Stomach (tissue), 9 donors: ENCODE data around the gene RANBP6. TPM values are rescaled to one million over a fixed set of nuclear protein-coding genes. Genes with fewer than 3 reads are reported as not detected.

ENCODE experiments used
- DNase-seq, 2 donors: peaks; one replicate each; pipeline versions ENCODE4 v3.0.0 to v3.0.0-alpha.2; 2013 to 2019
- H3K27ac ChIP-seq, 5 donors: fragments of 200-600 bp in 4 of 5; sonication (generic) in 4 of 5; one replicate each; pipeline ENCODE4 v1.5.1; 2013 to 2019; ENCODE audit warnings: mild to moderate bottlenecking in 1 of 5, moderate library complexity in 1 of 5
- H3K27me3 ChIP-seq, 3 donors: fragments of 200-600 bp; sonication (generic); one replicate each; pipeline ENCODE4 v1.5.1; 2017 to 2019; ENCODE audit warnings: mixed run types in 1 of 3
- H3K36me3 ChIP-seq, 4 donors: fragments of 200-600 bp; sonication (generic); 1 replicate in 3 of 4; 2 replicates in 1 of 4; pipeline ENCODE4 v1.5.1; 2016 to 2019
- H3K4me1 ChIP-seq, 4 donors: fragments of 200-600 bp; sonication (generic); one replicate each; pipeline ENCODE4 v1.5.1; 2016 to 2019
- H3K4me3 ChIP-seq, 4 donors: fragments of 200-600 bp; sonication (generic) in 3 of 4; one replicate each; pipeline ENCODE4 v1.5.1; 2016 to 2019; ENCODE audit warnings: mild to moderate bottlenecking in 1 of 4
- H3K9me3 ChIP-seq, 4 donors: fragments of 200-600 bp; sonication (generic); one replicate each; pipeline ENCODE4 v1.5.1; 2016 to 2019
- EP300 ChIP-seq: sonication (generic); formaldehyde crosslinking; IDR thresholded peaks from one replicate; pipeline ENCODE4 v1.6.1; 2017; ENCODE audit warnings: antibody characterized with exemption
- POLR2A ChIP-seq, 4 donors: fragments of 450-650 bp; IDR thresholded peaks; one replicate each; pipeline ENCODE4 v1.6.1; 2016; ENCODE audit warnings: antibody characterized with exemption in 4 of 4, control low read depth in 2 of 4, mild to moderate bottlenecking in 1 of 4, moderate library complexity in 1 of 4
- POLR2AphosphoS5 ChIP-seq, 3 donors: sonication (generic); formaldehyde crosslinking; IDR thresholded peaks; one replicate each; pipeline ENCODE4 v1.6.1; 2016; ENCODE audit warnings: antibody characterized with exemption in 3 of 3
- WGBS, 5 donors: extraction: QIAGEN DNeasy Blood & Tissue Kit in 3 of 5; methylation state at CpG; one replicate each; pipeline versions ENCODE4 v1.1.5 to v1.1.7; 2013 to 2018; 5-methylcytosine and 5-hydroxymethylcytosine counted together
- intact Hi-C: fragments of 100-400 bp; cut with DNase I; formaldehyde crosslinking; loops from one replicate; pipeline ENCODE4 v1.15.1; 2023; ENCODE audit warnings: low total_unique reads
- polyA plus RNA-seq, 3 donors: library from polyadenylated mRNA; stranded (reverse); fragments of 200-250 nt; gene quantifications; one replicate each; pipeline ENCODE4 v1.2.3, GENCODE V29; 2013
- total RNA-seq, 5 donors: library from RNA; depleted of rRNA; stranded (reverse); fragments of >200 nt; gene quantifications; one replicate each; pipeline versions ENCODE4 v1.1.0 to v1.2.3, GENCODE V29; 2014 to 2016
- TF ChIP-seq, protein P1 (sequence below), 7 experiments: fragments of 450-650 bp in 4 of 7; fragments of 200-600 bp in 3 of 7; sonication (generic) in 3 of 7; IDR thresholded peaks; one replicate each; pipeline ENCODE4 v1.5.1; 2016 to 2019; ENCODE audit warnings: antibody characterized with exemption in 7 of 7, control low read depth in 2 of 7, mild to moderate bottlenecking in 1 of 7
- donor health status: healthy with polysubstance abuse.
- donor health status: Bipolar disorder and iron deficiency.
- donor health status: healthy.

The RANBP6 gene
- total and polyA plus RNA-seq, 8 donors = 1.7 to 34.8 (median 5.4) TPM

DNA sequence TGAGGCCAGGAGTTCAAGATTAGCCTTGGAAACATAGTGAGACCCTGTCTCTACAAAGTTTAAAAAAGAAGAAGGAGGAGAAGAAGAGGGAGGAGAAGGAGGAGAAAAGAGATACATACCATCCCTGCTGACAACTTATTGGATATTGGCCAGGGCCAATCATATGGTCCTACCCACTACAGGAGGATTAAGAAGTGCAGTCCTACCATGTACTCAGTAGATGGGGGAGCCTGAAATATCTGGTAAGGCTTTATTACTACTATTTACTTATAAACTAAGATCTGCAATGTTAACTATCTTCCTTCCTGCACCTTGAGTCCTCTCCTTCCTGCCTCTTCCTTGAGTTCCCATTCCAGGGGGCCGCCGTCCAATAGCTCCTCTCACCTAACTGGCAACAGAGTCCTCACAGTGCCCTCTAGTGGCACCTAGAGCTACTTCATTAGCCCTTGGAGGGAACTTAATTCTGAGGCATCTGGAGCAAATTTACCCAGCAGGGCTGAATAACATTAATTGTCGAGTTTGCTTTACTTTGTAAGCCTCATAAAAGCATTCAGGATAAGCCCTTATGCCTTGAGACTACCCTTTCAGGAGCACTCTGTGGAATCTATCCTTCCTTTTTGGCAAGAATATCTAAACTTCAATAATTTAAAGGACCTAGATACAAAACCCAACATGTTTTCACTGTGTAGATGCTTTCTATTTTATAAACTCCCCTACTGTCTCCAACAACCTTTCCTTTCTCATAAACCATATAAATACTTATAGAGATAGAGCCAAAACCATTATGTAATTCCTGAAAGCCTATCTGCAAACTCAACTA lies 39.1 kb upstream of the RANBP6 start:
- H3K4me1 ChIP-seq = peaks cover 0 to 8% (median 3%) of the 10 kb centered on the region in 4 donors
- DNase-seq = peak; percentile 75 to 84
- H3K9me3 ChIP-seq = no peaks in the 10 kb centered on the region
- 4 to 11% (median 9%) methylated on average over 3 of the region's 3 CpGs for WGBS, 5 donors
- no peaks in the 10 kb centered on the region for H3K27me3 ChIP-seq
- no peaks in the 10 kb centered on the region for H3K36me3 ChIP-seq
- no peak overlapping the region for H3K4me3 ChIP-seq
- TF ChIP-seq POLR2AphosphoS5 (IDR thresholded peaks at IDR 0.05) = no peak
- TF ChIP-seq, protein P1, sequence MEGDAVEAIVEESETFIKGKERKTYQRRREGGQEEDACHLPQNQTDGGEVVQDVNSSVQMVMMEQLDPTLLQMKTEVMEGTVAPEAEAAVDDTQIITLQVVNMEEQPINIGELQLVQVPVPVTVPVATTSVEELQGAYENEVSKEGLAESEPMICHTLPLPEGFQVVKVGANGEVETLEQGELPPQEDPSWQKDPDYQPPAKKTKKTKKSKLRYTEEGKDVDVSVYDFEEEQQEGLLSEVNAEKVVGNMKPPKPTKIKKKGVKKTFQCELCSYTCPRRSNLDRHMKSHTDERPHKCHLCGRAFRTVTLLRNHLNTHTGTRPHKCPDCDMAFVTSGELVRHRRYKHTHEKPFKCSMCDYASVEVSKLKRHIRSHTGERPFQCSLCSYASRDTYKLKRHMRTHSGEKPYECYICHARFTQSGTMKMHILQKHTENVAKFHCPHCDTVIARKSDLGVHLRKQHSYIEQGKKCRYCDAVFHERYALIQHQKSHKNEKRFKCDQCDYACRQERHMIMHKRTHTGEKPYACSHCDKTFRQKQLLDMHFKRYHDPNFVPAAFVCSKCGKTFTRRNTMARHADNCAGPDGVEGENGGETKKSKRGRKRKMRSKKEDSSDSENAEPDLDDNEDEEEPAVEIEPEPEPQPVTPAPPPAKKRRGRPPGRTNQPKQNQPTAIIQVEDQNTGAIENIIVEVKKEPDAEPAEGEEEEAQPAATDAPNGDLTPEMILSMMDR (IDR thresholded peaks at IDR 0.05) = peak in 5 of 7 experiments; percentile 30 to 74 (median 58)
- H3K27ac ChIP-seq = no peak overlapping the region
- intact Hi-C loops = loop anchor here (5.0 to 10.0 kb wide), 2 partner anchors 167 to 260 kb away; no protein-coding TSS in a partner anchor

DNA sequence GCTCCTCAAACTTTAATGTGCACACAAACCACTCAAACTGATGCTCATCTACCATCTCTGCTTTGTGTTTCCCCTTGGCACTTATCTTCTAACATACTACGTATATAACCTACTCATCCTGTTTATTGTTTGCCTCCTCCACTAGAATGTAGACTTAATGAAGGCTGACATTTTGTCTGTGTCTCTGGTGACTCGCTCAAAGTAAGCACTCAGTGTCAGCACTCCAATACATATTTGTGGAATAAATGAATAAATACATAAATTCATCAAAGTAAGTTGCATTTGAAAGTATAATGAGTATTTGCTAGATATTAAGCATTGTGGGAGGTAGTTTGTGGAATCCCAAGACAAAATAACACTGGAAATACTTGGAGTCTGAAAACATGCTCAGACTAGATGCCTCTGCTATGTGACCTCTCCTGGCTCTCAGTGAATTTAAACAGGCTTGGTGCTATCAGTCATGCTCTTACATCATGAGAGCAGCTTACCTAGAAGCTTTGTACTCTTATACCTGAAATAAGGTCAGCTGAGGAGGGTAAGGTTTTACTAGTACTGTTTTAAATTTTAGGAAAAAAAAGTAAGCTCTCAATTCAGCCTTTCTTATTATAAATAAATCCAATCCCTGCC lies 37.0 kb upstream of the RANBP6 start:
- no peaks in the 10 kb centered on the region for H3K36me3 ChIP-seq
- no peak overlapping the region for H3K27ac ChIP-seq
- no peak overlapping the region for H3K4me3 ChIP-seq
- H3K9me3 ChIP-seq = no peaks in the 10 kb centered on the region
- intact Hi-C loops = loop anchor here (5.0 to 10.0 kb wide), 2 partner anchors 165 to 262 kb away; no protein-coding TSS in a partner anchor
- TF ChIP-seq EP300 (no peak), POLR2AphosphoS5 (IDR thresholded peaks at IDR 0.05) (no peak), POLR2A (IDR thresholded peaks at IDR 0.05) (no peak)
- TF ChIP-seq, protein P1 (IDR thresholded peaks at IDR 0.05) = no peak
- DNase-seq = no peak
- H3K4me1 ChIP-seq = peaks cover 0 to 8% (median 3%) of the 10 kb centered on the region in 4 donors
- 70 to 84% (median 79%) methylated on average over 2 of the region's 2 CpGs for WGBS, 5 donors
- H3K27me3 ChIP-seq = peaks cover 0 to 5% (median 0%) of the 10 kb centered on the region in 3 donors

GRCh38 chr9:6051511-6051950 lies 36.1 kb upstream of the RANBP6 start:
- no peak for TF ChIP-seq POLR2A (IDR thresholded peaks at IDR 0.05)
- no peak for TF ChIP-seq EP300
- TF ChIP-seq, protein P1 (IDR thresholded peaks at IDR 0.05) = no peak
- no peak for TF ChIP-seq POLR2AphosphoS5 (IDR thresholded peaks at IDR 0.05)
- WGBS, 5 donors = 86 to 97% (median 94%) methylated on average over 2 of the region's 2 CpGs
- H3K9me3 ChIP-seq = no peaks in the 10 kb centered on the region
- no peak for DNase-seq
- H3K4me3 ChIP-seq = no peak overlapping the region
- peaks cover 0 to 8% (median 3%) of the 10 kb centered on the region in 4 donors for H3K4me1 ChIP-seq
- peaks cover 0 to 5% (median 0%) of the 10 kb centered on the region in 3 donors for H3K27me3 ChIP-seq
- no peak overlapping the region for H3K27ac ChIP-seq
- intact Hi-C loops = loop anchor here (5.0 to 10.0 kb wide), 2 partner anchors 164 to 263 kb away; no protein-coding TSS in a partner anchor
- no peaks in the 10 kb centered on the region for H3K36me3 ChIP-seq

- 46 to 70% (median 59%) methylated on average over 1 of the region's 1 CpG for whole genome bisulfite sequencing, 5 donors
- DNase-seq = no peak
- Histone ChIP-seq H3K27ac (no peak overlapping the region), H3K9me3 (no peaks in the 10 kb centered on the region), H3K27me3 (peaks cover 0 to 15% (median 0%) of the 10 kb centered on the region in 3 donors), H3K4me1 (peaks cover 0 to 5% (median 2%) of the 10 kb centered on the region in 4 donors), H3K4me3 (no peak overlapping the region), H3K36me3 (no peaks in the 10 kb centered on the region)
- TF ChIP-seq POLR2AphosphoS5 (IDR thresholded peaks at IDR 0.05) = no peak
- TF ChIP-seq, protein P1 (IDR thresholded peaks at IDR 0.05) = peak in 2 of 7 experiments; percentile 14 to 16
- intact Hi-C loops = loop anchor here (5.0 to 10.0 kb wide), 2 partner anchors 162 to 265 kb away; no protein-coding TSS in a partner anchor
These were observed 34.4 kb upstream of the RANBP6 start for GRCh38 chr9:6049798-6050197.
